ENCODE data around the gene GPBAR1. TPM values are rescaled to one million over a fixed set of nuclear protein-coding genes. Genes with fewer than 3 reads are reported as not detected.

The GPBAR1 gene
- 0.57 and 1.1 TPM in 2 replicates for total RNA-seq
- polyA plus RNA-seq (2012) = 0.69 TPM

- peak; percentile 35 for DNase-seq (ENCODE audit: low read depth)
Measured at GRCh38 chr2:218260742-218261422, at the start of gene GPBAR1. GPBAR1 (plus strand) TSS chr2:218261015; CDS start chr2:218262725, 1,710 bp downstream.

- no peak for DNase-seq (ENCODE audit: low read depth)
Measured at GRCh38 chr2:218214116-218214515, 46.7 kb upstream of the GPBAR1 start.

GRCh38 chr2:218216336-218216673, 44.5 kb upstream of the GPBAR1 start:
- no peak for DNase-seq (ENCODE audit: low read depth)

GRCh38 chr2:218216674-218217359, 44.0 kb upstream of the GPBAR1 start, which contains the start of gene ARPC2:
ARPC2 (plus strand) TSS chr2:218217189; CDS start chr2:218217471, 282 bp downstream.
- peak; percentile 95 for DNase-seq (ENCODE audit: low read depth)

- peak; percentile 43 for DNase-seq (ENCODE audit: low read depth)
Measured at GRCh38 chr2:218217360-218218267, 43.2 kb upstream of the GPBAR1 start.

GRCh38 chr2:218218268-218219185, 42.3 kb upstream of the GPBAR1 start:
- DNase-seq (ENCODE audit: low read depth) = no peak

- DNase-seq (ENCODE audit: low read depth) = no peak
Measured at GRCh38 chr2:218219934-218220333, 40.9 kb upstream of the GPBAR1 start.

- no peak for DNase-seq (ENCODE audit: low read depth)
Measured at GRCh38 chr2:218221000-218221399, 39.8 kb upstream of the GPBAR1 start.

- no peak for DNase-seq (ENCODE audit: low read depth)
Measured at GRCh38 chr2:218223046-218223445, 37.8 kb upstream of the GPBAR1 start.

- no peak for DNase-seq (ENCODE audit: low read depth)
Measured at GRCh38 chr2:218224186-218224585, 36.6 kb upstream of the GPBAR1 start.

- DNase-seq (ENCODE audit: low read depth) = no peak
Measured at GRCh38 chr2:218226903-218227302, 33.9 kb upstream of the GPBAR1 start.

- no peak for DNase-seq (ENCODE audit: low read depth)
Measured at GRCh38 chr2:218228366-218229090, 32.3 kb upstream of the GPBAR1 start.

GRCh38 chr2:218229239-218229638, 31.6 kb upstream of the GPBAR1 start:
- peak; percentile 55 for DNase-seq (ENCODE audit: low read depth)

- DNase-seq (ENCODE audit: low read depth) = no peak
Measured at GRCh38 chr2:218229851-218230250, 31.0 kb upstream of the GPBAR1 start.

GRCh38 chr2:218230882-218231281, 29.9 kb upstream of the GPBAR1 start:
- DNase-seq (ENCODE audit: low read depth) = peak; percentile 27

GRCh38 chr2:218233543-218233942, 27.3 kb upstream of the GPBAR1 start:
- no peak for DNase-seq (ENCODE audit: low read depth)

GRCh38 chr2:218234521-218234920, 26.3 kb upstream of the GPBAR1 start:
- no peak for DNase-seq (ENCODE audit: low read depth)

GRCh38 chr2:218235017-218235416, 25.8 kb upstream of the GPBAR1 start:
- DNase-seq (ENCODE audit: low read depth) = no peak

GRCh38 chr2:218236829-218237228, 24.0 kb upstream of the GPBAR1 start:
- no peak for DNase-seq (ENCODE audit: low read depth)

- DNase-seq (ENCODE audit: low read depth) = no peak
Measured at GRCh38 chr2:218238887-218239286, 21.9 kb upstream of the GPBAR1 start.

Measured in myocyte (in vitro differentiated cells).